HepG2 (cell line): ENCODE measurements around the gene FCN1. TPM values are rescaled to one million over a fixed set of nuclear protein-coding genes. Genes with fewer than 3 reads are reported as not detected.

ENCODE experiments used
- ATAC-seq: fragments of 200-7000 bp; cut with Tn5 transposase; 3 replicates; pipeline ENCODE4 v1.9.1; 2020; ENCODE audit warnings: mild to moderate bottlenecking, moderate library complexity
- BruUV-seq: library from RNA; stranded (reverse); fragments of 400-500 nt; replicated peaks from 2 replicates; lab custom pipeline; 2021; lab: Mats Ljungman, UMichigan
- CTCF ChIA-PET: fragments of 300-600 bp; formaldehyde crosslinking; extraction: SDS; loops from one replicate; lab custom pipeline; 2021; ENCODE audit warnings: low total read pairs, inconsistent platforms, low intra/inter-chr PET ratio; lab: Yijun Ruan, JAX
- POLR2A ChIA-PET: fragments of 350-600 bp; sonication (Branson Sonifier 250); formaldehyde crosslinking; loops from one replicate; lab custom pipeline; 2020; ENCODE audit warnings: antibody characterized with exemption, inconsistent platforms; lab: Yijun Ruan, JAX
- DNase-seq: peaks from one replicate; pipeline ENCODE4 v3.0.0-alpha.2; 2015; ENCODE audit warnings: low spot score
- FAIRE-seq: peaks from 3 replicates; lab custom pipeline; 2011; peaks lifted over from hg19 to GRCh38; lab: Jason Lieb, UNC
- H2AFZ ChIP-seq: one replicate; pipeline ENCODE4 v1.6.1; 2011; ENCODE audit warnings: low read length, inconsistent platforms
- H3K27ac ChIP-seq: fragments of 300-600 bp; 3 replicates; pipeline ENCODE4 v1.8.0; 2011; ENCODE audit warnings: mixed run types, mild to moderate bottlenecking, mixed read lengths, low read length, inconsistent platforms; ENCODE audit not compliant: insufficient read depth; ENCODE audit errors: extremely low read length
- H3K27me3 ChIP-seq, 2 experiments: fragments of 200-600 bp in 1 of 2; 2 replicates in 1 of 2; 3 replicates in 1 of 2; pipeline versions ENCODE4 v1.6.0 to v1.8.0; 2011; ENCODE audit warnings: low read length in 2 of 2, mild to moderate bottlenecking in 2 of 2, moderate library complexity in 2 of 2, inconsistent platforms in 1 of 2; ENCODE audit not compliant: insufficient read depth in 2 of 2, control insufficient read depth in 1 of 2
- H3K36me3 ChIP-seq, 2 experiments: fragments of 200-600 bp in 1 of 2; replicated peaks in 1 of 2; 2 replicates in 1 of 2; 3 replicates in 1 of 2; pipeline versions ENCODE4 v1.5.1 to v1.8.0; 2011; ENCODE audit warnings: low read length in 2 of 2, inconsistent platforms in 1 of 2; ENCODE audit not compliant: insufficient read depth in 2 of 2, control insufficient read depth in 1 of 2
- H3K4me1 ChIP-seq: 2 replicates; pipeline ENCODE4 v1.5.1; 2012; ENCODE audit warnings: low read length, inconsistent platforms; ENCODE audit not compliant: insufficient read depth
- H3K4me2 ChIP-seq: 2 replicates; pipeline ENCODE4 v1.6.0; 2011; ENCODE audit warnings: low read depth, low read length, inconsistent platforms
- H3K4me3 ChIP-seq, 3 experiments: fragments of 200-600 bp in 1 of 3; sonication (generic), shearing (Covaris generic) in 1 of 3; replicated peaks in 1 of 3; 2 replicates each; pipeline ENCODE4 v1.5.1; 2011 to 2016; ENCODE audit warnings: low read length in 3 of 3, inconsistent platforms in 2 of 3, low read depth in 2 of 3, mild to moderate bottlenecking in 2 of 3, control low read depth in 1 of 3, mixed read lengths in 1 of 3; ENCODE audit not compliant: insufficient read depth in 1 of 3
- H3K79me2 ChIP-seq: one replicate; pipeline ENCODE4 v1.6.1; 2011; ENCODE audit warnings: low read length, inconsistent platforms; ENCODE audit not compliant: insufficient read depth
- H3K9ac ChIP-seq: 2 replicates; pipeline ENCODE4 v1.6.0; 2011; ENCODE audit warnings: mild to moderate bottlenecking, low read depth, low read length, inconsistent platforms; ENCODE audit not compliant: insufficient read depth
- H3K9me3 ChIP-seq: 2 replicates; pipeline ENCODE4 v1.5.1; 2012; ENCODE audit warnings: mild to moderate bottlenecking, low read length
- H4K20me1 ChIP-seq: 2 replicates; pipeline ENCODE4 v1.6.0; 2011; ENCODE audit warnings: inconsistent platforms, mild to moderate bottlenecking, low read length, moderate library complexity; ENCODE audit not compliant: insufficient read depth
- GATAD1 ChIP-seq: IDR thresholded peaks from 2 replicates; pipeline ENCODE4 v1.6.1; 2016; ENCODE audit warnings: missing genetic modification reagents, missing compliant biosample characterization
- GPBP1L1 ChIP-seq: sonication (generic); formaldehyde crosslinking; IDR thresholded peaks from 2 replicates; pipeline ENCODE4 v1.5.0; 2020; ENCODE audit warnings: mild to moderate bottlenecking, missing genetic modification reagents
- HOXA5 ChIP-seq: sonication (generic); formaldehyde crosslinking; IDR thresholded peaks from 2 replicates; pipeline ENCODE4 v1.4.0; 2020; ENCODE audit warnings: missing genetic modification reagents
- MXD1 ChIP-seq: sonication (generic); formaldehyde crosslinking; IDR thresholded peaks from 2 replicates; pipeline ENCODE4 v1.4.0; 2020; ENCODE audit warnings: mild to moderate bottlenecking, missing genetic modification reagents
- REL ChIP-seq: sonication (generic); formaldehyde crosslinking; conservative IDR thresholded peaks from 2 replicates; pipeline ENCODE4 v1.8.0; 2022; ENCODE audit warnings: mild to moderate bottlenecking, missing genetic modification reagents, moderate library complexity
- SIN3B ChIP-seq: fragments of 150-350 bp; IDR thresholded peaks from 2 replicates; pipeline ENCODE4 v1.6.1; 2014; ENCODE audit warnings: low read length
- SMAD3 ChIP-seq: sonication (generic); formaldehyde crosslinking; IDR thresholded peaks from 2 replicates; pipeline ENCODE4 v1.4.0; 2020; ENCODE audit warnings: missing genetic modification reagents
- SNAI1 ChIP-seq: sonication (generic); formaldehyde crosslinking; IDR thresholded peaks from 2 replicates; pipeline ENCODE4 v1.5.0; 2020; ENCODE audit warnings: mild to moderate bottlenecking, missing genetic modification reagents, borderline replicate concordance
- ZNF383 ChIP-seq: sonication (generic); formaldehyde crosslinking; IDR thresholded peaks from 2 replicates; pipeline ENCODE4 v1.4.0; 2020; ENCODE audit warnings: missing genetic modification reagents, mild to moderate bottlenecking, borderline replicate concordance
- ZNF501 ChIP-seq: sonication (generic); formaldehyde crosslinking; IDR thresholded peaks from 2 replicates; pipeline ENCODE4 v1.5.1; 2020; ENCODE audit warnings: mild to moderate bottlenecking, moderate library complexity, missing genetic modification reagents
- ZNF772 ChIP-seq: sonication (generic); formaldehyde crosslinking; IDR thresholded peaks from 2 replicates; pipeline ENCODE4 v1.5.0; 2020; ENCODE audit warnings: mild to moderate bottlenecking, missing genetic modification reagents
- ZNF841 ChIP-seq: sonication (generic); formaldehyde crosslinking; IDR thresholded peaks from 2 replicates; pipeline ENCODE4 v1.8.1; 2023; ENCODE audit warnings: missing genetic modification reagents, borderline replicate concordance
- WGBS: methylation state at CpG from one replicate; pipeline ENCODE4 v1.1.6; 2017; ENCODE audit warnings: low lambda C conversion rate; 5-methylcytosine and 5-hydroxymethylcytosine counted together
- in situ Hi-C: cut with HindIII; loops from 2 replicates; pipeline ENCODE4 v1.10.0; 2017; ENCODE audit warnings: low pct_unique_long_range_greater_than_20kb; ENCODE audit not compliant: extremely low pct_ligation_motif_present
- intact Hi-C: fragments of 100-400 bp; cut with micrococcal nuclease; formaldehyde crosslinking; loops from one replicate; pipeline ENCODE4 v1.10.0; 2022; ENCODE audit not compliant: unreplicated experiment
- polyA plus RNA-seq, 8 experiments: library from polyadenylated mRNA; depleted of rRNA in 3 of 8; stranded (reverse) in 7 of 8; unstranded in 1 of 8; fragments of >200 nt; fragmentation: Illumina TruSeq in 4 of 8; extraction: Trizol in 4 of 8; gene quantifications; 2 replicates each; pipeline versions ENCODE4 v1.2.1 to v1.2.3, GENCODE V29; 2011 to 2016; ENCODE audit warnings: low read depth in 4 of 8, missing spikeins in 1 of 8, mixed read lengths in 1 of 8; ENCODE audit not compliant: insufficient read depth in 1 of 8
- total RNA-seq, 5 experiments: library from RNA; depleted of rRNA; stranded (reverse); fragments of >200 nt; fragmentation: Illumina TruSeq; extraction: Trizol; gene quantifications; 2 replicates each; pipeline ENCODE4 v1.2.3, GENCODE V29; 2016; ENCODE audit warnings: low read depth in 1 of 5

Gene FCN1
- total and polyA plus RNA-seq, 2 of the 13 experiments (the other 11 are each of a cell fraction or from before 2014, with no cell fraction given) = not detected

GRCh38 chr9:134942788-134943184 is 25.1 kb upstream of the FCN1 start:
- DNase-seq (no peak), ATAC-seq (no peak), FAIRE-seq (no peak)
- POLR2A ChIA-PET = no interaction called here
- intact Hi-C loops = no loop called here
- no peak overlapping the region for H3K4me2 ChIP-seq
- H3K4me3 ChIP-seq = no peak overlapping the region
- 0 out of 2 replicates have a peak, but pooled peaks cover 2% of the 10 kb centered on the region for H4K20me1 ChIP-seq
- H3K4me1 ChIP-seq = no peaks in the 10 kb centered on the region
- no TSS peak for BruUV-seq
- peaks cover 11 to 46% of the 10 kb centered on the region in 2 experiments; a peak in 4 of 5 replicates for H3K27me3 ChIP-seq
- H3K36me3 ChIP-seq = no peaks in the 10 kb centered on the region
- no peak overlapping the region for H3K9ac ChIP-seq
- no peak overlapping the region for H2AFZ ChIP-seq
- H3K27ac ChIP-seq = no peak overlapping the region
- CTCF ChIA-PET = no interaction called here
- WGBS = 59% methylated on average over 8 of the region's 8 CpGs
- in situ Hi-C loops = no loop called here
- no peak for TF ChIP-seq GATAD1 (CRISPR knock-in tag)
- no peak for TF ChIP-seq MXD1 (CRISPR knock-in tag)
- H3K9me3 ChIP-seq = no peaks in the 10 kb centered on the region
- no peaks in the 10 kb centered on the region for H3K79me2 ChIP-seq

- Histone ChIP-seq H3K27me3 (peaks cover 11 to 49% of the 10 kb centered on the region in 2 experiments; a peak in 4 of 5 replicates), H3K9ac (no peak overlapping the region), H3K79me2 (no peaks in the 10 kb centered on the region), H3K36me3 (no peaks in the 10 kb centered on the region), H3K4me2 (no peak overlapping the region), H4K20me1 (0 out of 2 replicates have a peak, but pooled peaks cover 2% of the 10 kb centered on the region), H3K4me1 (no peaks in the 10 kb centered on the region), H3K27ac (no peak overlapping the region)
- POLR2A ChIA-PET = no interaction called here
- FAIRE-seq = no peak
- intact Hi-C loops = no loop called here
- 53% methylated on average over 24 of the region's 27 CpGs for WGBS
- CTCF ChIA-PET = no interaction called here
- BruUV-seq = no TSS peak
- in situ Hi-C loops = no loop called here
- TF ChIP-seq ZNF501 (CRISPR knock-in tag) (no peak), SMAD3 (CRISPR knock-in tag) (no peak), ZNF383 (CRISPR knock-in tag) (no peak), GPBP1L1 (CRISPR knock-in tag) (no peak), HOXA5 (CRISPR knock-in tag) (no peak), ZNF841 (CRISPR knock-in tag) (no peak), ZNF772 (CRISPR knock-in tag) (no peak), SIN3B (no peak), SNAI1 (CRISPR knock-in tag) (no peak), REL (CRISPR knock-in tag) (no peak)
- TF ChIP-seq, all 625 proteins: peak for 0
- no peak overlapping the region for H3K4me3 ChIP-seq
- no peak overlapping the region for H2AFZ ChIP-seq
- no peak for DNase-seq
- ATAC-seq = no peak
- no peaks in the 10 kb centered on the region for H3K9me3 ChIP-seq
These were observed 24.5 kb upstream of the FCN1 start for GRCh38 chr9:134942011-134942787.
